K562 (cell line): ENCODE data around the gene HCN4. TPM values are rescaled to one million over a fixed set of nuclear protein-coding genes. Genes with fewer than 3 reads are reported as not detected.

Experiments used
- ATAC-seq: fragments of 200-7000 bp; cut with Tn5 transposase; 3 replicates; pipeline ENCODE4 v1.9.1; 2020; ENCODE audit warnings: moderate library complexity
- BruUV-seq: library from RNA; stranded (reverse); fragments of 400-500 nt; replicated peaks from 2 replicates; lab custom pipeline; 2021; lab: Mats Ljungman, UMichigan
- CTCF ChIA-PET: fragments of 300-600 bp; formaldehyde crosslinking; extraction: SDS; loops from one replicate; lab custom pipeline; 2021; ENCODE audit warnings: low intra/inter-chr PET ratio; lab: Yijun Ruan, JAX
- POLR2A ChIA-PET: fragments of 300-600, 350-650 bp; sonication (Branson Sonifier 250); formaldehyde crosslinking; extraction: SDS; loops from one replicate; lab custom pipeline; 2021; ENCODE audit warnings: antibody characterized with exemption, inconsistent platforms; lab: Yijun Ruan, JAX
- DNase-seq, 4 experiments: peaks; one replicate each; pipeline versions ENCODE4 v3.0.0 to v3.0.0-alpha.2; 2011 to 2018; ENCODE audit warnings: low spot score in 3 of 4, mixed read lengths in 3 of 4; ENCODE audit errors: extremely low read depth in 1 of 4
- FAIRE-seq: peaks from 2 replicates; lab custom pipeline; 2011; peaks lifted over from hg19 to GRCh38; lab: Jason Lieb, UNC
- H2AFZ ChIP-seq: 2 replicates; pipeline ENCODE4 v1.6.0; 2011; ENCODE audit warnings: low read depth, low read length, control low read depth, inconsistent platforms
- H3K27ac ChIP-seq: fragments of 200-600 bp; 3 replicates; pipeline ENCODE4 v1.8.0; 2011; ENCODE audit warnings: low read depth, mild to moderate bottlenecking, control low read depth, inconsistent platforms, low read length, moderate library complexity, mixed read lengths; ENCODE audit errors: extremely low read depth
- H3K27me3 ChIP-seq, 2 experiments: fragments of 300-600 bp in 1 of 2; 2 replicates in 1 of 2; 3 replicates in 1 of 2; pipeline versions ENCODE4 v1.6.0 to v1.8.0; 2011; ENCODE audit warnings: inconsistent platforms in 2 of 2, low read length in 2 of 2, mild to moderate bottlenecking in 1 of 2, mixed read lengths in 1 of 2, moderate library complexity in 1 of 2; ENCODE audit not compliant: control insufficient read depth in 2 of 2, insufficient read depth in 2 of 2
- H3K36me3 ChIP-seq: fragments of 300-600 bp; 3 replicates; pipeline ENCODE4 v1.8.0; 2011; ENCODE audit warnings: mild to moderate bottlenecking, low read length, inconsistent platforms; ENCODE audit not compliant: control insufficient read depth, insufficient read depth
- H3K4me1 ChIP-seq, 2 experiments: fragments of 200-600 bp in 1 of 2; replicated peaks in 1 of 2; 2 replicates in 1 of 2; 3 replicates in 1 of 2; pipeline versions ENCODE4 v1.5.1 to v1.8.0; 2011; ENCODE audit warnings: inconsistent platforms in 2 of 2, low read length in 2 of 2, mild to moderate bottlenecking in 1 of 2, mixed read lengths in 1 of 2, moderate library complexity in 1 of 2; ENCODE audit not compliant: control insufficient read depth in 2 of 2, insufficient read depth in 2 of 2
- H3K4me2 ChIP-seq: 2 replicates; pipeline ENCODE4 v1.6.1; 2011; ENCODE audit warnings: low read length, control low read depth, inconsistent platforms, mixed read lengths; ENCODE audit not compliant: insufficient read depth
- H3K4me3 ChIP-seq: fragments of 200-600 bp; sonication (generic), shearing (Covaris generic); 2 replicates; pipeline ENCODE4 v1.5.1; 2016; ENCODE audit warnings: control low read depth, inconsistent platforms
- H3K79me2 ChIP-seq: fragments of 200-600 bp; 3 replicates; pipeline ENCODE4 v1.8.0; 2011; ENCODE audit warnings: low read length, inconsistent platforms; ENCODE audit not compliant: control insufficient read depth, insufficient read depth
- H3K9ac ChIP-seq, 2 experiments: 2 replicates each; pipeline versions ENCODE4 v1.6.0 to v1.6.1; 2011; ENCODE audit warnings: low read depth in 2 of 2, low read length in 2 of 2, control low read depth in 1 of 2, inconsistent platforms in 1 of 2, mild to moderate bottlenecking in 1 of 2, mixed read lengths in 1 of 2; ENCODE audit not compliant: insufficient read depth in 1 of 2
- H3K9me1 ChIP-seq: one replicate; pipeline ENCODE4 v1.6.0; 2011; ENCODE audit warnings: inconsistent platforms, mild to moderate bottlenecking, low read length, moderate library complexity; ENCODE audit not compliant: control insufficient read depth, insufficient read depth
- H3K9me3 ChIP-seq: replicated peaks from 2 replicates; pipeline ENCODE4 v1.5.1; 2011; ENCODE audit warnings: low read depth, low read length, inconsistent platforms; ENCODE audit not compliant: control insufficient read depth, insufficient read depth
- H4K20me1 ChIP-seq: replicated peaks from 2 replicates; pipeline ENCODE4 v1.6.1; 2011; ENCODE audit warnings: low read length, inconsistent platforms, mixed read lengths; ENCODE audit not compliant: control insufficient read depth, insufficient read depth
- CHD4 ChIP-seq: fragments of 200-600 bp; sonication (generic); IDR thresholded peaks from 3 replicates; pipeline ENCODE4 v1.6.1; 2012; ENCODE audit warnings: low read depth, mild to moderate bottlenecking, mixed read lengths, low read length, inconsistent platforms; ENCODE audit not compliant: insufficient read depth, insufficient replicate concordance, poor library complexity, severe bottlenecking
- CSDE1 ChIP-seq, 2 experiments: fragments of 450-650 bp; IDR thresholded peaks; 2 replicates each; pipeline ENCODE4 v1.6.1; 2016; ENCODE audit warnings: mild to moderate bottlenecking in 1 of 2
- FOS ChIP-seq: IDR thresholded peaks from 3 replicates; pipeline ENCODE4 v1.6.1; 2011; ENCODE audit not compliant: insufficient read length; ENCODE audit errors: extremely low read depth
- HDAC1 ChIP-seq, 2 experiments: fragments of 450-650 bp; IDR thresholded peaks; 2 replicates each; pipeline ENCODE4 v1.6.1; 2016 to 2017; ENCODE audit warnings: inconsistent platforms in 1 of 2, mild to moderate bottlenecking in 1 of 2, moderate library complexity in 1 of 2
- PTTG1 ChIP-seq: fragments of 450-650 bp; IDR thresholded peaks from 2 replicates; pipeline ENCODE4 v1.6.1; 2016; ENCODE audit warnings: low read depth, mild to moderate bottlenecking, missing genetic modification characterization, missing compliant biosample characterization
- RHOXF2B ChIP-seq: fragments of 250-450 bp; sonication (Bioruptor Pico); conservative IDR thresholded peaks from 2 replicates; pipeline ENCODE4 v1.5.1; 2021
- SMAD2 ChIP-seq: fragments of 150-350 bp; IDR thresholded peaks from 2 replicates; pipeline ENCODE4 v1.6.1; 2014; ENCODE audit warnings: low read depth, mild to moderate bottlenecking, low read length
- SNIP1 ChIP-seq: fragments of 450-650 bp; IDR thresholded peaks from 2 replicates; pipeline ENCODE4 v1.7.1; 2017; ENCODE audit warnings: low read depth, mild to moderate bottlenecking
- TCF3 ChIP-seq: sonication (generic); formaldehyde crosslinking; IDR thresholded peaks from 2 replicates; pipeline ENCODE4 v1.4.0; 2020; ENCODE audit warnings: mild to moderate bottlenecking, missing genetic modification reagents
- TOE1 ChIP-seq, 2 experiments: fragments of 450-650 bp in 1 of 2; sonication (generic) in 1 of 2; formaldehyde crosslinking in 1 of 2; IDR thresholded peaks; 2 replicates each; pipeline versions ENCODE4 v1.7.1 to v1.8.0; 2016 to 2022; ENCODE audit warnings: borderline replicate concordance in 2 of 2, mild to moderate bottlenecking in 2 of 2, antibody characterized with exemption in 1 of 2, inconsistent platforms in 1 of 2, low read depth in 1 of 2, missing genetic modification reagents in 1 of 2, moderate library complexity in 1 of 2
- VEZF1 ChIP-seq: fragments of 200-800 bp; sonication (Bioruptor generic); IDR thresholded peaks from 2 replicates; pipeline ENCODE4 v1.6.1; 2017; ENCODE audit warnings: missing genetic modification characterization, missing compliant biosample characterization
- WHSC1 ChIP-seq: IDR thresholded peaks from one replicate; pipeline ENCODE4 v1.6.1; 2012; ENCODE audit warnings: low read length, control low read depth, inconsistent platforms
- ZBTB34 ChIP-seq: fragments of 250-450 bp; sonication (Bioruptor Pico); IDR thresholded peaks from 2 replicates; pipeline ENCODE4 v1.8.0; 2021; ENCODE audit warnings: mild to moderate bottlenecking, moderate library complexity
- ZFP1 ChIP-seq: fragments of 450-650 bp; formaldehyde crosslinking; IDR thresholded peaks from 2 replicates; pipeline ENCODE4 v1.4.0; 2020; ENCODE audit warnings: mild to moderate bottlenecking, mixed read lengths
- ZNF518B ChIP-seq: fragments of 250-450 bp; sonication (Bioruptor Pico); IDR thresholded peaks from 2 replicates; pipeline ENCODE4 v1.5.0; 2021; ENCODE audit warnings: mild to moderate bottlenecking, moderate library complexity
- WGBS: fragments of 100-300 bp; shearing (Covaris generic); methylation state at CpG from one replicate; pipeline ENCODE4 v1.1.6; 2016; ENCODE audit warnings: low coverage, mixed read lengths; ENCODE audit not compliant: insufficient coverage; ENCODE audit errors: missing lambda C conversion rate; 5-methylcytosine and 5-hydroxymethylcytosine counted together
- in situ Hi-C: fragments of 300-500 bp; cut with MboI; formaldehyde crosslinking; loops from 4 replicates; pipeline ENCODE4 v1.15.0; 2018; ENCODE audit warnings: inconsistent platforms, mixed read lengths
- intact Hi-C: fragments of 100-400 bp; cut with micrococcal nuclease; formaldehyde crosslinking; loops from 2 replicates; pipeline ENCODE4 v1.14.2; 2022
- polyA plus RNA-seq, 8 experiments: library from polyadenylated mRNA; depleted of rRNA in 4 of 8; stranded (reverse) in 5 of 8; unstranded in 3 of 8; fragments of >200 nt; fragmentation: Nextera tagmentation in 2 of 8; fragmentation: Illumina TruSeq in 1 of 8; extraction: Ambion mirVana in 2 of 8; extraction: Trizol in 1 of 8; gene quantifications; 2 replicates each; pipeline versions ENCODE4 v1.2.1 to v1.2.3, GENCODE V29; 2011 to 2014; ENCODE audit warnings: inconsistent platforms in 1 of 8, missing spikeins in 1 of 8
- total RNA-seq, 7 experiments: library from RNA; depleted of rRNA in 6 of 7; stranded (reverse); fragments of >200 nt in 6 of 7; fragmentation: Illumina TruSeq in 2 of 7; extraction: Trizol in 2 of 7; gene quantifications; 2 replicates each; pipeline versions ENCODE4 v1.2.1 to v1.2.3, GENCODE V29; 2011 to 2021; ENCODE audit warnings: low replicate concordance in 1 of 7

The HCN4 gene
- total and polyA plus RNA-seq, 9 of the 15 experiments (the other 6 are each of a cell fraction or from before 2014, with no cell fraction given): not detected

- WGBS: 4% methylated on average over 16 of the region's 16 CpGs
- intact Hi-C loops: no loop called here
- CTCF ChIA-PET: no interaction called here
- Histone ChIP-seq H3K4me1 (peaks cover 0 to 19% of the 10 kb centered on the region in 2 experiments; a peak in 2 of 5 replicates), H3K9ac (no peak overlapping the region), H3K79me2 (no peaks in the 10 kb centered on the region), H3K9me3 (no peaks in the 10 kb centered on the region), H3K36me3 (no peaks in the 10 kb centered on the region), H4K20me1 (0 out of 2 replicates have a peak, but pooled peaks cover 16% of the 10 kb centered on the region), H3K27ac (no peak overlapping the region), H3K4me3 (no peak overlapping the region), H3K4me2 (no peak overlapping the region), H3K9me1 (no peaks in the 10 kb centered on the region), H2AFZ (no peak overlapping the region), H3K27me3 (peaks cover 22 to 67% of the 10 kb centered on the region in 2 experiments)
- DNase-seq: no peak
- BruUV-seq: no TSS peak
- ATAC-seq: no peak
- FAIRE-seq: no peak
- POLR2A ChIA-PET: interaction anchor here (0.6 kb wide), 2 partner anchors 69 to 132 kb away, joined by 4 to 5 read pairs; no protein-coding TSS in a partner anchor
- in situ Hi-C loops: no loop called here
- no peak for TF ChIP-seq VEZF1 (CRISPR knock-in tag)
- no peak for TF ChIP-seq ZFP1 (CRISPR knock-in tag)
- TF ChIP-seq ZBTB34 (CRISPR knock-in tag): no peak
- TF ChIP-seq RHOXF2B (CRISPR knock-in tag): no peak
- TF ChIP-seq TOE1 (IDR thresholded peaks at IDR 0.05; ENCODE audit: borderline replicate concordance): no peak
- TF ChIP-seq TOE1 (CRISPR knock-in tag; IDR thresholded peaks at IDR 0.05; ENCODE audit: borderline replicate concordance, low read depth): no peak
- TF ChIP-seq SMAD2: no peak
- no peak for TF ChIP-seq WHSC1
- no peak for TF ChIP-seq CHD4
- TF ChIP-seq TCF3 (CRISPR knock-in tag): no peak
- TF ChIP-seq CSDE1 (IDR thresholded peaks at IDR 0.05): no peak
- TF ChIP-seq FOS: no peak
- TF ChIP-seq ZNF518B (CRISPR knock-in tag): no peak
- no peak for TF ChIP-seq HDAC1 (IDR thresholded peaks at IDR 0.05)
- TF ChIP-seq PTTG1: no peak
- no peak for TF ChIP-seq SNIP1
Observed at GRCh38 chr15:73324496-73325170, 44.1 kb downstream of the HCN4 start.
